DND-41 (cell line): ENCODE results near the gene ACSL6.

ENCODE experiments used
- ATAC-seq: fragments of 200-7000 bp; cut with Tn5 transposase; 3 replicates; pipeline ENCODE4 v1.9.1; 2021; ENCODE audit warnings: low read depth; ENCODE audit not compliant: insufficient read depth
- DNase-seq: peaks from one replicate; pipeline ENCODE4 v3.0.0-alpha.2; 2020
- H2AFZ ChIP-seq: 2 replicates; pipeline ENCODE4 v1.6.0; 2012; ENCODE audit warnings: low read depth, low read length
- H3K27ac ChIP-seq: 2 replicates; pipeline ENCODE4 v1.5.1; 2012; ENCODE audit warnings: low read length, inconsistent platforms
- H3K27me3 ChIP-seq: fragments of 200-600 bp; sonication (generic); 2 replicates; pipeline ENCODE4 v1.6.0; 2012; ENCODE audit warnings: low read length, mild to moderate bottlenecking, inconsistent platforms; ENCODE audit not compliant: insufficient read depth, poor library complexity
- H3K36me3 ChIP-seq: 2 replicates; pipeline ENCODE4 v1.5.1; 2012; ENCODE audit warnings: low read length, inconsistent platforms; ENCODE audit not compliant: insufficient read depth
- H3K4me1 ChIP-seq: 2 replicates; pipeline ENCODE4 v1.5.1; 2012; ENCODE audit warnings: mild to moderate bottlenecking, low read length; ENCODE audit not compliant: insufficient read depth
- H3K4me2 ChIP-seq: 2 replicates; pipeline ENCODE4 v1.6.0; 2012; ENCODE audit warnings: mild to moderate bottlenecking, moderate library complexity, low read length, inconsistent platforms; ENCODE audit not compliant: insufficient read depth
- H3K4me3 ChIP-seq, 2 experiments: fragments of 200-600 bp in 1 of 2; shearing (Covaris generic) in 1 of 2; 2 replicates each; pipeline ENCODE4 v1.5.1; 2012 to 2016; ENCODE audit warnings: inconsistent platforms in 2 of 2, low read length in 2 of 2, mild to moderate bottlenecking in 2 of 2, low read depth in 1 of 2, moderate library complexity in 1 of 2
- H3K79me2 ChIP-seq: 2 replicates; pipeline ENCODE4 v1.6.0; 2012; ENCODE audit warnings: low read length, inconsistent platforms; ENCODE audit not compliant: insufficient read depth
- H3K9ac ChIP-seq: 2 replicates; pipeline ENCODE4 v1.6.0; 2012; ENCODE audit warnings: low read depth, mild to moderate bottlenecking, inconsistent platforms, low read length, moderate library complexity
- H3K9me3 ChIP-seq: 2 replicates; pipeline ENCODE4 v1.5.1; 2012; ENCODE audit warnings: low read length, moderate library complexity, mild to moderate bottlenecking, inconsistent platforms; ENCODE audit not compliant: insufficient read depth, severe bottlenecking
- H4K20me1 ChIP-seq: 2 replicates; pipeline ENCODE4 v1.6.0; 2012; ENCODE audit warnings: low read length; ENCODE audit not compliant: insufficient read depth
- EZH2 ChIP-seq: IDR thresholded peaks from 3 replicates; pipeline ENCODE4 v1.6.1; 2012; ENCODE audit warnings: borderline replicate concordance, low read depth, mild to moderate bottlenecking, moderate library complexity, low read length, inconsistent platforms; ENCODE audit not compliant: severe bottlenecking
- TF ChIP-seq, protein P1 (sequence below): IDR thresholded peaks from 2 replicates; pipeline ENCODE4 v1.5.1; 2012; ENCODE audit warnings: borderline replicate concordance, low read length, moderate library complexity, mild to moderate bottlenecking; ENCODE audit not compliant: poor library complexity, severe bottlenecking; ENCODE audit errors: extremely low read depth

Gene ACSL6

DNA sequence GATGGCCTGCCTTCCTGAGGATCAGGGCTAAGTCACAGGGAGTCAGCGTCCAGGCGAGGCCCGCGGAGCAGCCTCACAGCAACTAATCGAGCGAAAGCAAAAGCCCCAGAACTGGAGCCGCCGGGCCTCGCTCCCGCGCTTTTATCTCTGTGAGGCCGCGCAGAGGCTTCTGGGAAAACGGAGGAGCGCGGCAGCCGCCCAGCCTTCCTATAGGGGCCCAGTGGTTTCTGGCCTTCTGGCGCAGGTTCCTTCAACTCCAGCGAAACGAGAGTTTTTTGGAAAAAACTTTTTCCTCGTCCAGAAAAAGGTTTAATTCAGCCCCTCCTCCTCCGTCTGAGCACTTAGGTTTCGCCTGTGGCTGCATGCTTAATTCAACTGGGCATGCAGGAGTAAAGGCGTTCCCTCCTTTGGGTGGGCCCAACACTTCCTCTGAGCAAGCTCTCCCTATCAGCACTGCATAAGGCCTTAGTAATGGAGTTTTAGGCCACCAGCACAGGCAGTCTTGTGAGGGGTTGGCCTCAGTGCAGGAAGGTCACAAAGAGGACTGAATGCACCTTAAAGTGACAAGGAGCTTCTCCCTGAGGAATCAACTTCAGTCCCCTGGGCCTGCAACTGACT is 65.8 kb downstream of the ACSL6 start, which contains the start of gene MEIKIN:
Gene MEIKIN (minus strand): TSS at position 113 of the 618 bp plus-strand sequence. CDS start 158 bp downstream, outside the sequence.
- no peaks in the 10 kb centered on the region for H4K20me1 ChIP-seq
- ATAC-seq (no peak), DNase-seq (no peak)
- no peak within 1 kb of the TSS for H3K4me2 ChIP-seq
- H3K27ac ChIP-seq, result no peak within 1 kb of the TSS
- no peaks in the 10 kb centered on the region for H3K36me3 ChIP-seq
- no peaks in the 10 kb centered on the region for H3K9me3 ChIP-seq
- no peak for TF ChIP-seq EZH2
- TF ChIP-seq, protein P1, sequence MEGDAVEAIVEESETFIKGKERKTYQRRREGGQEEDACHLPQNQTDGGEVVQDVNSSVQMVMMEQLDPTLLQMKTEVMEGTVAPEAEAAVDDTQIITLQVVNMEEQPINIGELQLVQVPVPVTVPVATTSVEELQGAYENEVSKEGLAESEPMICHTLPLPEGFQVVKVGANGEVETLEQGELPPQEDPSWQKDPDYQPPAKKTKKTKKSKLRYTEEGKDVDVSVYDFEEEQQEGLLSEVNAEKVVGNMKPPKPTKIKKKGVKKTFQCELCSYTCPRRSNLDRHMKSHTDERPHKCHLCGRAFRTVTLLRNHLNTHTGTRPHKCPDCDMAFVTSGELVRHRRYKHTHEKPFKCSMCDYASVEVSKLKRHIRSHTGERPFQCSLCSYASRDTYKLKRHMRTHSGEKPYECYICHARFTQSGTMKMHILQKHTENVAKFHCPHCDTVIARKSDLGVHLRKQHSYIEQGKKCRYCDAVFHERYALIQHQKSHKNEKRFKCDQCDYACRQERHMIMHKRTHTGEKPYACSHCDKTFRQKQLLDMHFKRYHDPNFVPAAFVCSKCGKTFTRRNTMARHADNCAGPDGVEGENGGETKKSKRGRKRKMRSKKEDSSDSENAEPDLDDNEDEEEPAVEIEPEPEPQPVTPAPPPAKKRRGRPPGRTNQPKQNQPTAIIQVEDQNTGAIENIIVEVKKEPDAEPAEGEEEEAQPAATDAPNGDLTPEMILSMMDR, result no peak
- no peak within 1 kb of the TSS for H3K9ac ChIP-seq
- no peak within 1 kb of the TSS for H3K4me3 ChIP-seq
- no peak within 1 kb of the TSS for H2AFZ ChIP-seq
- H3K79me2 ChIP-seq, result no peaks in the 10 kb centered on the region
- no peaks in the 10 kb centered on the region for H3K27me3 ChIP-seq
- no peaks in the 10 kb centered on the region for H3K4me1 ChIP-seq

DNA sequence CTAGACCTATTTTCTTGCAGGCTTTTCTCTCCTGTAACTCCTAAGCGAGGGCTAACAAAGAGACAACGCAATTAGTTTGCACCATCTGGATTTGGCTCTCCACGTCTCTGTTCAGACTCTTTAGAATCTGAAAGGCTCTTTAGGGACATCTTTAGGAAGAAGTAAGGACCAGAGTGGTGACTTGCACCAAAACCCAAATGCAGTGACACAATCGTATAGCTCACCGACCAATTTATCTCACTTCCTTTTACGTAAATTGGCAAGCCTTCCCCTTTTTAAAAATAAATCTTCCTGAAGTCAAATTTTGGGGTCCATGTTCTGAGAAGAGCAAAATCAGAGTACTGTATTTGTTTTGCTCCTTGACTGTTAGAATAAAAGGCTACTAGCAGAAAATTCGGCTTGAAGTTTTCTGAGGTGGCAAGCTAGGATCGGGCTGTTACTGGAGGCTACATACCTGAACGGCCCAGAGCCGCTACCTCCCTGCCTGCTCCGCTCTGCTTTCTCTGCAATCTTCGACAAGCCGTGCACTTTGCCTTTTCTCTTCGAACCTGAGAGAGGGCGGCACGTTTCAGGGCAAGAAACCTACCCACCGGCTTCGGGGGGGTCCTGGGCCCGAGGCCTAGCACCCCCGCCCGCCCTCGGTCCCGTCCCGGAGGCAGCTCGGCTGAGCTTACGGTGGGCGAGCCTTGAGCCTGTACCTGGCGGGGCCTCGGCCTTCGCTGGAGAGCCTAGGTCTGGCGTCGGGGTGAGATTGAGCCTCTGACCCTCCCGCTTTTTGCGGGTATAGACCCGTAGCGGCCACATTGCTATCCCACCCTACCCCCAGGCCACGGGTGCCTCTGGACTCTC is 66.5 kb downstream of the ACSL6 start:
- ATAC-seq, result no peak
- Histone ChIP-seq H3K4me3 (no peak overlapping the region), H3K4me2 (no peak overlapping the region), H3K4me1 (no peaks in the 10 kb centered on the region), H3K9ac (no peak overlapping the region), H4K20me1 (no peaks in the 10 kb centered on the region), H2AFZ (no peak overlapping the region), H3K27me3 (peaks cover 1% of the 10 kb centered on the region), H3K79me2 (no peaks in the 10 kb centered on the region), H3K36me3 (no peaks in the 10 kb centered on the region), H3K9me3 (no peaks in the 10 kb centered on the region), H3K27ac (no peak overlapping the region)
- TF ChIP-seq, protein P1, result no peak
- no peak for TF ChIP-seq EZH2
- no peak for DNase-seq

DNA sequence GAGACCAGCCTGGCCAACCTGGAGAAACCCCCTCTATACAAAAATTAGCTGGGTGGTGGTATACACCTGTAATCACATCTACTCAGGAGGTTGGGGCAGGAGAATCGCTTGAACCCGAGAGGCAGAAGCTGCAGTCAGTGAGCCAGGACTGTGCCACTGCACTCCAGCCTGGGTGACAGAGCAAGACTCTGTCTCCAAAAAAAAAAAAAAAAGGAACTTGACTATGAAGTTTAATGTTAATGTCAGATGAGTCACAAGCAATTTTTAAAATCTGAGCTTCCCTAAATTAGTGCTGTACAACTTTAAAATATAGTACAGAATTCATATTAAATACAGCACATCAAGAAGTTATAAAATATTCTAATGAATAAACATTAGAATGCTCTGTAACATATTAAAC is 67.5 kb downstream of the ACSL6 start:
- no peak for ATAC-seq
- no peak for TF ChIP-seq EZH2
- TF ChIP-seq, protein P1, result no peak

More for the DNA sequence above, 67.5 kb downstream of the ACSL6 start:
- H3K4me1 ChIP-seq, result no peaks in the 10 kb centered on the region
- peaks cover 5% of the 10 kb centered on the region for H3K27me3 ChIP-seq
- H3K9me3 ChIP-seq, result no peaks in the 10 kb centered on the region
- no peak overlapping the region for H3K27ac ChIP-seq
- no peak overlapping the region for H3K4me2 ChIP-seq
- H3K4me3 ChIP-seq, result no peak overlapping the region
- no peaks in the 10 kb centered on the region for H3K36me3 ChIP-seq
- H3K9ac ChIP-seq, result no peak overlapping the region
- H3K79me2 ChIP-seq, result no peaks in the 10 kb centered on the region
- H2AFZ ChIP-seq, result no peak overlapping the region
- no peaks in the 10 kb centered on the region for H4K20me1 ChIP-seq
- DNase-seq, result no peak
